ENCODE data around the gene APOL1. TPM values are rescaled to one million over a fixed set of nuclear protein-coding genes. Genes with fewer than 3 reads are reported as not detected.

Gene APOL1
- total RNA-seq, 1 donor from 2014 or later = 10.4 TPM

GRCh38 chr22:36302439-36303114 lies 49.6 kb downstream of the APOL1 start:
- no peak for TF ChIP-seq CTCF (IDR thresholded peaks at IDR 0.05)
- Mint-ChIP-seq H3K4me1 (peaks cover 7% of the 10 kb centered on the region), H3K9me3 (no peaks in the 10 kb centered on the region), H3K4me3 (no peak overlapping the region), H3K27me3 (no peaks in the 10 kb centered on the region), H3K36me3 (ENCODE audit: low read depth) (peaks cover 95% of the 10 kb centered on the region), H3K27ac (no peak overlapping the region)
- POLR2A ChIA-PET = interaction anchor here (0.6 to 4.8 kb wide), 5 partner anchors 25 to 168 kb away, joined by 3 to 20 read pairs (median 9); partner anchors contain the start of gene MYH9
- intact Hi-C loops (cut with micrococcal nuclease) = no loop called here
- DNase-seq = no peak
- ATAC-seq (ENCODE audit: low read depth) = no peak
- CTCF ChIA-PET = interaction anchor here (0.6 to 10.0 kb wide), 11 partner anchors 9 to 670 kb away, joined by 3 to 144 read pairs (median 9); no protein-coding TSS in a partner anchor

- H3K9me3 Mint-ChIP-seq = no peaks in the 10 kb centered on the region
- H3K4me3 Mint-ChIP-seq = no peak overlapping the region
- peaks cover 94% of the 10 kb centered on the region for H3K36me3 Mint-ChIP-seq (ENCODE audit: low read depth)
- ChIA-PET CTCF (interaction anchor here (0.6 to 10.0 kb wide), 6 partner anchors 10 to 669 kb away, joined by 3 to 144 read pairs (median 16); no protein-coding TSS in a partner anchor), POLR2A (interaction anchor here (2.4 to 4.8 kb wide), 2 partner anchors 84 to 168 kb away, joined by 11 to 20 read pairs; partner anchors contain the start of gene MYH9)
- DNase-seq = no peak
- no peak for ATAC-seq (ENCODE audit: low read depth)
- no peaks in the 10 kb centered on the region for H3K27me3 Mint-ChIP-seq
- H3K4me1 Mint-ChIP-seq = peaks cover 7% of the 10 kb centered on the region
- no peak for TF ChIP-seq CTCF (IDR thresholded peaks at IDR 0.05)
- intact Hi-C loops (cut with micrococcal nuclease) = no loop called here
- no peak overlapping the region for H3K27ac Mint-ChIP-seq
Observed at GRCh38 chr22:36303115-36303467, 50.2 kb downstream of the APOL1 start.

- Mint-ChIP-seq H3K27ac (no peak overlapping the region), H3K9me3 (no peaks in the 10 kb centered on the region), H3K36me3 (ENCODE audit: low read depth) (peaks cover 94% of the 10 kb centered on the region), H3K4me3 (no peak overlapping the region), H3K27me3 (no peaks in the 10 kb centered on the region), H3K4me1 (peaks cover 7% of the 10 kb centered on the region)
- POLR2A ChIA-PET = interaction anchor here (4.8 kb wide), 1 partner anchor 167 kb away, joined by 20 read pairs; no protein-coding TSS in a partner anchor
- intact Hi-C loops (cut with micrococcal nuclease) = no loop called here
- no peak for ATAC-seq (ENCODE audit: low read depth)
- DNase-seq = no peak
- TF ChIP-seq CTCF (IDR thresholded peaks at IDR 0.05) = no peak
- CTCF ChIA-PET = interaction anchor here (1.1 to 10.0 kb wide), 3 partner anchors 28 to 182 kb away, joined by 3 to 144 read pairs (median 36); no protein-coding TSS in a partner anchor
Observed at GRCh38 chr22:36303874-36304273, 50.9 kb downstream of the APOL1 start.

- no peak for TF ChIP-seq CTCF (IDR thresholded peaks at IDR 0.05)
- CTCF ChIA-PET = interaction anchor here (1.1 to 10.0 kb wide), 3 partner anchors 28 to 182 kb away, joined by 3 to 144 read pairs (median 36); no protein-coding TSS in a partner anchor
- H3K9me3 Mint-ChIP-seq = no peaks in the 10 kb centered on the region
- ATAC-seq (ENCODE audit: low read depth) (no peak), DNase-seq (no peak)
- intact Hi-C loops (cut with micrococcal nuclease) = no loop called here
- H3K27ac Mint-ChIP-seq = no peak overlapping the region
- H3K4me3 Mint-ChIP-seq = no peak overlapping the region
- no peaks in the 10 kb centered on the region for H3K27me3 Mint-ChIP-seq
- H3K4me1 Mint-ChIP-seq = peaks cover 7% of the 10 kb centered on the region
- POLR2A ChIA-PET = interaction anchor here (0.6 to 1.3 kb wide), 2 partner anchors 11 to 41 kb away, joined by 3 to 5 read pairs; no protein-coding TSS in a partner anchor
- peaks cover 94% of the 10 kb centered on the region for H3K36me3 Mint-ChIP-seq (ENCODE audit: low read depth)
Observed at GRCh38 chr22:36304429-36304828, 51.5 kb downstream of the APOL1 start.

GRCh38 chr22:36305813-36306212 lies 52.9 kb downstream of the APOL1 start:
- H3K27ac Mint-ChIP-seq = peak overlapping the region; percentile 12
- H3K36me3 Mint-ChIP-seq (ENCODE audit: low read depth) = peaks cover 91% of the 10 kb centered on the region
- ChIA-PET POLR2A (no interaction called here), CTCF (interaction anchor here (10.0 kb wide), 1 partner anchor 164 kb away, joined by 144 read pairs; no protein-coding TSS in a partner anchor)
- ATAC-seq (ENCODE audit: low read depth) (no peak), DNase-seq (no peak)
- no peak overlapping the region for H3K4me3 Mint-ChIP-seq
- TF ChIP-seq CTCF (IDR thresholded peaks at IDR 0.05) = no peak
- peaks cover 7% of the 10 kb centered on the region for H3K4me1 Mint-ChIP-seq
- no peaks in the 10 kb centered on the region for H3K27me3 Mint-ChIP-seq
- H3K9me3 Mint-ChIP-seq = no peaks in the 10 kb centered on the region
- intact Hi-C loops (cut with micrococcal nuclease) = no loop called here
